NCI-H128 (cell line): ENCODE data around the gene OR13C9.
"Not testable (repeated sequence)": the region's sequence is repeated elsewhere in the genome, so short reads cannot be mapped to it uniquely, and the experiment has no call there.

Experiments
- DNase-seq: peaks from one replicate; lab custom pipeline; 2025; ENCODE audit not compliant: unreplicated experiment; lab: John Stamatoyannopoulos, UW

Gene OR13C9

GRCh38 chr9:104618104-104618503 lies at the start of gene OR13C9:
TSS of gene OR13C9 (minus strand) at chr9:104618204. CDS start at chr9:104618204, 0 bp downstream.
- DNase-seq, result no peak

GRCh38 chr9:104658496-104659195 lies 40.6 kb upstream of the OR13C9 start:
- no peak for DNase-seq

GRCh38 chr9:104635456-104635855 lies 17.5 kb upstream of the OR13C9 start:
- no peak for DNase-seq

- no peak for DNase-seq
Measured at GRCh38 chr9:104633976-104634520, 16.0 kb upstream of the OR13C9 start.

GRCh38 chr9:104625964-104626363 lies 8.0 kb upstream of the OR13C9 start:
- not testable (repeated sequence) for DNase-seq

GRCh38 chr9:104617418-104617817 lies 586 bp downstream of the OR13C9 start:
- no peak for DNase-seq

GRCh38 chr9:104611213-104611612 lies 6.8 kb downstream of the OR13C9 start:
- no peak for DNase-seq

- no peak for DNase-seq
Measured at GRCh38 chr9:104608336-104608735, 9.7 kb downstream of the OR13C9 start.

GRCh38 chr9:104606152-104606551 lies 11.9 kb downstream of the OR13C9 start:
- no peak for DNase-seq

GRCh38 chr9:104605527-104605926 lies 12.5 kb downstream of the OR13C9 start, which contains the start of gene OR13C2:
TSS of gene OR13C2 (minus strand) at chr9:104605627. CDS start at chr9:104605627, 0 bp downstream.
- DNase-seq, result not testable (repeated sequence)

- no peak for DNase-seq
Measured at GRCh38 chr9:104604801-104605200, 13.2 kb downstream of the OR13C9 start.

GRCh38 chr9:104599313-104599712 lies 18.7 kb downstream of the OR13C9 start, which contains the start of gene OR13C5:
TSS of gene OR13C5 (minus strand) at chr9:104599413. CDS start at chr9:104599413, 0 bp downstream.
- DNase-seq, result not testable (repeated sequence)

- DNase-seq, result not testable (repeated sequence)
Measured at GRCh38 chr9:104598749-104599148, 19.3 kb downstream of the OR13C9 start.

- no peak for DNase-seq
Measured at GRCh38 chr9:104589626-104590025, 28.4 kb downstream of the OR13C9 start.

- no peak for DNase-seq
Measured at GRCh38 chr9:104586496-104587180, 31.4 kb downstream of the OR13C9 start.

- DNase-seq, result no peak
Measured at GRCh38 chr9:104580562-104580961, 37.4 kb downstream of the OR13C9 start.

- DNase-seq, result no peak
Measured at GRCh38 chr9:104577263-104577662, 40.7 kb downstream of the OR13C9 start.

- no peak for DNase-seq
Measured at GRCh38 chr9:104575456-104575855, 42.5 kb downstream of the OR13C9 start.

GRCh38 chr9:104572612-104573011 lies 45.4 kb downstream of the OR13C9 start:
- DNase-seq, result no peak

- no peak for DNase-seq
Measured at GRCh38 chr9:104568868-104569267, 49.1 kb downstream of the OR13C9 start, which contains the start of gene OR13C8. TSS of gene OR13C8 (plus strand) at chr9:104569168. CDS start at chr9:104569168, 0 bp downstream.
